ENCODE data around the gene WDR70.

The WDR70 gene

GRCh38 chr5:37549411-37549810 is 170.3 kb downstream of the WDR70 start:
- H3K4me3 ChIP-seq (ENCODE audit: low read depth, low read length) = no peak overlapping the region
- in situ Hi-C loops (cut with HindIII; ENCODE audit: low sequenced_read_pairs) = no loop called here
- DNase-seq (ENCODE audit: low read depth) = no peak
- TF ChIP-seq CTCF (IDR thresholded peaks at IDR 0.05; ENCODE audit: low read depth, low read length, missing control alignments) = no peak

- no peak for DNase-seq (ENCODE audit: low read depth)
- H3K4me3 ChIP-seq (ENCODE audit: low read depth, low read length) = no peak overlapping the region
- no peak for TF ChIP-seq CTCF (IDR thresholded peaks at IDR 0.05; ENCODE audit: low read depth, low read length, missing control alignments)
- in situ Hi-C loops (cut with HindIII; ENCODE audit: low sequenced_read_pairs) = no loop called here
These were observed 173.0 kb downstream of the WDR70 start for GRCh38 chr5:37552161-37552560.

GRCh38 chr5:37552770-37553719 is 173.9 kb downstream of the WDR70 start:
- H3K4me3 ChIP-seq (ENCODE audit: low read depth, low read length) = no peak overlapping the region
- in situ Hi-C loops (cut with HindIII; ENCODE audit: low sequenced_read_pairs) = no loop called here
- TF ChIP-seq CTCF (IDR thresholded peaks at IDR 0.05; ENCODE audit: low read depth, low read length, missing control alignments) = no peak
- peak; percentile 60 for DNase-seq (ENCODE audit: low read depth)

GRCh38 chr5:37553720-37554404 is 174.7 kb downstream of the WDR70 start:
- DNase-seq (ENCODE audit: low read depth) = peak; percentile 9
- TF ChIP-seq CTCF (IDR thresholded peaks at IDR 0.05; ENCODE audit: low read depth, low read length, missing control alignments) = no peak
- no peak overlapping the region for H3K4me3 ChIP-seq (ENCODE audit: low read depth, low read length)
- in situ Hi-C loops (cut with HindIII; ENCODE audit: low sequenced_read_pairs) = no loop called here

- H3K4me3 ChIP-seq (ENCODE audit: low read depth, low read length) = no peak overlapping the region
- no peak for DNase-seq (ENCODE audit: low read depth)
- no peak for TF ChIP-seq CTCF (IDR thresholded peaks at IDR 0.05; ENCODE audit: low read depth, low read length, missing control alignments)
- in situ Hi-C loops (cut with HindIII; ENCODE audit: low sequenced_read_pairs) = no loop called here
These were observed 175.3 kb downstream of the WDR70 start for GRCh38 chr5:37554405-37554739.

GRCh38 chr5:37554938-37555337 is 175.8 kb downstream of the WDR70 start:
- TF ChIP-seq CTCF (IDR thresholded peaks at IDR 0.05; ENCODE audit: low read depth, low read length, missing control alignments) = peak; percentile 33
- no peak overlapping the region for H3K4me3 ChIP-seq (ENCODE audit: low read depth, low read length)
- in situ Hi-C loops (cut with HindIII; ENCODE audit: low sequenced_read_pairs) = no loop called here
- DNase-seq (ENCODE audit: low read depth) = no peak
